Liver (tissue), 3 donors: ENCODE data around the gene ITPK1.

Experiments
- ATF3 ChIP-seq: IDR thresholded peaks from 2 replicates; pipeline ENCODE4 v1.6.1; 2016; ENCODE audit warnings: antibody characterized with exemption
- CTCF ChIP-seq: fragments of 150-350 bp; IDR thresholded peaks from 2 replicates; pipeline ENCODE4 v1.5.1; 2017; ENCODE audit warnings: improper control_type of control experiment, low read depth, low read length; ENCODE audit not compliant: missing input control
- FOXA1 ChIP-seq: IDR thresholded peaks from 2 replicates; pipeline ENCODE4 v1.6.1; 2016; ENCODE audit warnings: antibody characterized with exemption
- HNF4A ChIP-seq, 2 donors: conservative IDR thresholded peaks; 2 replicates each; pipeline ENCODE4 v1.6.1; 2016; ENCODE audit warnings: antibody characterized with exemption in 2 of 2, mild to moderate bottlenecking in 2 of 2
- HNF4G ChIP-seq: IDR thresholded peaks from 2 replicates; pipeline ENCODE4 v1.6.1; 2016; ENCODE audit warnings: antibody characterized with exemption
- MAX ChIP-seq: IDR thresholded peaks from 2 replicates; pipeline ENCODE4 v1.6.1; 2016; ENCODE audit warnings: antibody characterized with exemption
- REST ChIP-seq: IDR thresholded peaks from 2 replicates; pipeline ENCODE4 v1.6.1; 2016; ENCODE audit warnings: antibody characterized with exemption, mild to moderate bottlenecking
- donor health status: healthy.
- donor health status: healthy.

GRCh38 chr14:93034671-93034994, 81.1 kb downstream of the ITPK1 start:
- no peak for TF ChIP-seq CTCF
- TF ChIP-seq REST: no peak
- TF ChIP-seq ATF3: no peak
- TF ChIP-seq HNF4A (conservative IDR thresholded peaks at IDR 0.05): no peak
- TF ChIP-seq HNF4G: no peak
- TF ChIP-seq MAX: no peak
- TF ChIP-seq FOXA1: no peak
